Measurements from ENCODE around the gene CPEB4.

Gene CPEB4

GRCh38 chr5:173907686-173908371 lies 19.7 kb downstream of the CPEB4 start:
- TF ChIP-seq FOXP2 (optimal IDR thresholded peaks at IDR 0.05; ENCODE audit: borderline replicate concordance, extremely low read depth, extremely low read length, insufficient read depth) (no peak), POLR2AphosphoS5 (IDR thresholded peaks at IDR 0.05; ENCODE audit: low read depth, low read length) (no peak)

- no peak for TF ChIP-seq FOXP2 (optimal IDR thresholded peaks at IDR 0.05; ENCODE audit: borderline replicate concordance, extremely low read depth, extremely low read length, insufficient read depth)
- no peak for TF ChIP-seq SIN3A (IDR thresholded peaks at IDR 0.05; ENCODE audit: borderline replicate concordance, insufficient read depth, low read length)
- TF ChIP-seq POLR2AphosphoS5 (IDR thresholded peaks at IDR 0.05; ENCODE audit: low read depth, low read length), result no peak
- no peak for TF ChIP-seq TAF1 (IDR thresholded peaks at IDR 0.05; ENCODE audit: borderline replicate concordance, insufficient read depth, low read length)
- TF ChIP-seq REST (IDR thresholded peaks at IDR 0.05; ENCODE audit: insufficient read depth in 1 of 2, low read depth in 2 of 2, low read length in 2 of 2), result no peak
These were observed 21.1 kb downstream of the CPEB4 start for GRCh38 chr5:173909199-173909598.

GRCh38 chr5:173910215-173910614 lies 22.1 kb downstream of the CPEB4 start:
- TF ChIP-seq POLR2AphosphoS5 (IDR thresholded peaks at IDR 0.05; ENCODE audit: low read depth, low read length) (no peak), SIN3A (IDR thresholded peaks at IDR 0.05; ENCODE audit: borderline replicate concordance, insufficient read depth, low read length) (no peak), TAF1 (IDR thresholded peaks at IDR 0.05; ENCODE audit: borderline replicate concordance, insufficient read depth, low read length) (no peak), FOXP2 (optimal IDR thresholded peaks at IDR 0.05; ENCODE audit: borderline replicate concordance, extremely low read depth, extremely low read length, insufficient read depth) (no peak), REST (IDR thresholded peaks at IDR 0.05; ENCODE audit: insufficient read depth in 1 of 2, low read depth in 2 of 2, low read length in 2 of 2) (no peak)

GRCh38 chr5:173911623-173912022 lies 23.5 kb downstream of the CPEB4 start:
- TF ChIP-seq TAF1 (IDR thresholded peaks at IDR 0.05; ENCODE audit: borderline replicate concordance, insufficient read depth, low read length) (no peak), POLR2AphosphoS5 (IDR thresholded peaks at IDR 0.05; ENCODE audit: low read depth, low read length) (no peak), REST (IDR thresholded peaks at IDR 0.05; ENCODE audit: insufficient read depth in 1 of 2, low read depth in 2 of 2, low read length in 2 of 2) (no peak), SIN3A (IDR thresholded peaks at IDR 0.05; ENCODE audit: borderline replicate concordance, insufficient read depth, low read length) (no peak), FOXP2 (optimal IDR thresholded peaks at IDR 0.05; ENCODE audit: borderline replicate concordance, extremely low read depth, extremely low read length, insufficient read depth) (no peak)

GRCh38 chr5:173913686-173914321 lies 25.7 kb downstream of the CPEB4 start:
- no peak for TF ChIP-seq SIN3A (IDR thresholded peaks at IDR 0.05; ENCODE audit: borderline replicate concordance, insufficient read depth, low read length)
- TF ChIP-seq REST (IDR thresholded peaks at IDR 0.05; ENCODE audit: insufficient read depth in 1 of 2, low read depth in 2 of 2, low read length in 2 of 2), result no peak
- no peak for TF ChIP-seq FOXP2 (optimal IDR thresholded peaks at IDR 0.05; ENCODE audit: borderline replicate concordance, extremely low read depth, extremely low read length, insufficient read depth)
- no peak for TF ChIP-seq POLR2AphosphoS5 (IDR thresholded peaks at IDR 0.05; ENCODE audit: low read depth, low read length)
- no peak for TF ChIP-seq TAF1 (IDR thresholded peaks at IDR 0.05; ENCODE audit: borderline replicate concordance, insufficient read depth, low read length)

All from PFSK-1 (cell line).